ENCODE data around the gene H2BK1. TPM values are rescaled to one million over a fixed set of nuclear protein-coding genes. Genes with fewer than 3 reads are reported as not detected.

Gene H2BK1
- total and polyA plus RNA-seq, 8 donors, result not detected

DNA sequence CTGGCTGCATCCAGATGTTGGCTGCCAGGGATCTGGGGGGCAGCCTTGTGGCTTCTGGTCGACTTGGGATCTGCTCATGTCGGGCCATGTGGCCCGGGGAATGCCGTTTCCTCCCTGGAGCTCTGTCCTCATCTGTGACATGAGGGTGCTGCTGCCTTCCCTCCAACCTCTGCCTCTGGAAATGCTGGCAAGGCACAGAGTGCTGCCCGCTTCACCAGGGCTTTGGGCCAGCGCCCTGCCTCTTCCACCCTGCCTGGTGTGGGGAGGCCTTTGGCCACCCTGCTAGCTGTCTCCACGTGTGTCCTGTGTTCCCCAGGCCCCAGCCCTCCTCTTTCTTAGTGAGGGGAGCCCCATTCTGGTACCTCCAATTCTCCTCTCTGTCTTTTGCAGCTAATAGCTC is 44.0 kb upstream of the H2BK1 start:
- WGBS, 2 donors, result 74 to 85% methylated on average over 7 of the region's 7 CpGs
- intact Hi-C loops (cut with DNase I), result no loop called here
- ATAC-seq, result no peak

DNA sequence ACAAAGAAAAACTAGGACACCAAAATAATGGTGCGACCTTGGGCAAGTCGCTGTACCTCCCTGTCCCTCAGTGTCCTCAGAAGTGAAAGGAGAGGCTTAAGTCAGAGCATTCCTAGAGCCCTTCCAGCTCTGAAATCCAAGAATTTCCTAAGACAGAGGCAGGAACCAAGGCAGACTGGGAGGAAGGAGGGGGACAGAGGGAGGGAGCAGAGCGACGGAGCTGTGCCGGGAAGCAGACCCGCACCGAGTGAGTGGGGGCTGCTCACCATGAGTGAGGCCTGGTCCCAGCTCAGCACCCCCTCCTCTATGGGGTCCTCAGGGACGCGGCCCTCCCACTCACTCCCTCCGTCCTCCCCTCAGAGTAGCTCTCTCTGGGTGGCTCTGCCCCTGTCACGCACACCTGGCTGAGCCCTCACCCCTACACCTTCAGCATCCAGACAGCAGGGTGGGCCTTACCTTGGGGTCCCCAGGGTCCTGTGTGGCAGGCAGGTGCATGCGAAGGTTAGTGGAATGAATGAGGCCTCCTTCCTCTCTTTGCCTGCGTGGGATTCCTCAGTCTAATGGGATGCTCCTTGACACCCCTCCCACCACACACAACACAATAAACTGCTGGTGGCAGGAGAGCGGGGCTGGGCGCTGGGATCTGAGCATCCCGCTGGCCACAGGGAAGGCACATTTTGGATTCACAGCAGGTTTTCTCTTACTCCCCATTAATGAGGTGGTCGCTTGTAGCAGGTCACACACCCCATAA is 42.8 kb upstream of the H2BK1 start:
- WGBS, 2 donors, result 82 to 84% methylated on average over 17 of the region's 17 CpGs
- FAIRE-seq (no peak), ATAC-seq (no peak), DNase-seq (peak in 1 of 6 donors; percentile 20)
- Histone ChIP-seq H3K27ac (no peak overlapping the region), H3K36me3 (no peaks in the 10 kb centered on the region), H3K27me3 (no peaks in the 10 kb centered on the region), H3K4me3 (no peak overlapping the region), H3K9me3 (no peaks in the 10 kb centered on the region), H3K4me1 (peaks cover 10 to 16% (median 14%) of the 10 kb centered on the region in 3 donors)
- TF ChIP-seq, protein P1, sequence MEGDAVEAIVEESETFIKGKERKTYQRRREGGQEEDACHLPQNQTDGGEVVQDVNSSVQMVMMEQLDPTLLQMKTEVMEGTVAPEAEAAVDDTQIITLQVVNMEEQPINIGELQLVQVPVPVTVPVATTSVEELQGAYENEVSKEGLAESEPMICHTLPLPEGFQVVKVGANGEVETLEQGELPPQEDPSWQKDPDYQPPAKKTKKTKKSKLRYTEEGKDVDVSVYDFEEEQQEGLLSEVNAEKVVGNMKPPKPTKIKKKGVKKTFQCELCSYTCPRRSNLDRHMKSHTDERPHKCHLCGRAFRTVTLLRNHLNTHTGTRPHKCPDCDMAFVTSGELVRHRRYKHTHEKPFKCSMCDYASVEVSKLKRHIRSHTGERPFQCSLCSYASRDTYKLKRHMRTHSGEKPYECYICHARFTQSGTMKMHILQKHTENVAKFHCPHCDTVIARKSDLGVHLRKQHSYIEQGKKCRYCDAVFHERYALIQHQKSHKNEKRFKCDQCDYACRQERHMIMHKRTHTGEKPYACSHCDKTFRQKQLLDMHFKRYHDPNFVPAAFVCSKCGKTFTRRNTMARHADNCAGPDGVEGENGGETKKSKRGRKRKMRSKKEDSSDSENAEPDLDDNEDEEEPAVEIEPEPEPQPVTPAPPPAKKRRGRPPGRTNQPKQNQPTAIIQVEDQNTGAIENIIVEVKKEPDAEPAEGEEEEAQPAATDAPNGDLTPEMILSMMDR (IDR thresholded peaks at IDR 0.05), result no peak
- intact Hi-C loops (cut with DNase I), result no loop called here

More for the DNA sequence above, 44.0 kb upstream of the H2BK1 start:
- peaks cover 10 to 15% (median 14%) of the 10 kb centered on the region in 3 donors for H3K4me1 ChIP-seq
- no peaks in the 10 kb centered on the region for H3K27me3 ChIP-seq
- no peak overlapping the region for H3K27ac ChIP-seq
- H3K9me3 ChIP-seq, result no peaks in the 10 kb centered on the region
- FAIRE-seq, result no peak
- H3K4me3 ChIP-seq, result no peak overlapping the region
- DNase-seq, result peak in 1 of 6 donors; percentile 11
- TF ChIP-seq, protein P1 (IDR thresholded peaks at IDR 0.05), result no peak
- H3K36me3 ChIP-seq, result no peaks in the 10 kb centered on the region

DNA sequence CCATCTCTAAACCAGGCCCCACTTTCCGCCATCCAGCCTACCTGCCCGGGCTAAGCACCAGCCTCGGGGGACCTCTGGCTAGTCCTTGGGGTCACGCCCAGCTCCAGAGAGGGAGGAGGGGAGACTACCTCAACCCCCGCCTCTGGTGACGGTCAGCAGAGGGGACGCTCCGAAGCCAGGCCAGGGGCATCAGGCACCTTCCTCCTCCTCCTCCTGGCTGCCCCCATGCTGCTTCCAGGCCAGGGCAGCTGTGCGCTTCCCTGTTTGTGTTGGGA is 42.2 kb upstream of the H2BK1 start:
- H3K4me1 ChIP-seq, result peaks cover 11 to 20% (median 14%) of the 10 kb centered on the region in 3 donors
- intact Hi-C loops (cut with DNase I), result no loop called here
- FAIRE-seq, result no peak
- no peaks in the 10 kb centered on the region for H3K36me3 ChIP-seq
- ATAC-seq, result no peak
- H3K4me3 ChIP-seq, result peak overlapping the region in 3 of 4 donors; percentile 29 to 49 (median 47)
- 50 to 60% methylated on average over 8 to 9 of the region's 9 CpGs for WGBS, 2 donors
- no peaks in the 10 kb centered on the region for H3K27me3 ChIP-seq
- DNase-seq, result peak in 1 of 6 donors; percentile 35
- H3K9me3 ChIP-seq, result no peaks in the 10 kb centered on the region
- H3K27ac ChIP-seq, result peak overlapping the region in 3 of 4 donors; percentile 55 to 76 (median 61)
- TF ChIP-seq, protein P1 (IDR thresholded peaks at IDR 0.05), result no peak

DNA sequence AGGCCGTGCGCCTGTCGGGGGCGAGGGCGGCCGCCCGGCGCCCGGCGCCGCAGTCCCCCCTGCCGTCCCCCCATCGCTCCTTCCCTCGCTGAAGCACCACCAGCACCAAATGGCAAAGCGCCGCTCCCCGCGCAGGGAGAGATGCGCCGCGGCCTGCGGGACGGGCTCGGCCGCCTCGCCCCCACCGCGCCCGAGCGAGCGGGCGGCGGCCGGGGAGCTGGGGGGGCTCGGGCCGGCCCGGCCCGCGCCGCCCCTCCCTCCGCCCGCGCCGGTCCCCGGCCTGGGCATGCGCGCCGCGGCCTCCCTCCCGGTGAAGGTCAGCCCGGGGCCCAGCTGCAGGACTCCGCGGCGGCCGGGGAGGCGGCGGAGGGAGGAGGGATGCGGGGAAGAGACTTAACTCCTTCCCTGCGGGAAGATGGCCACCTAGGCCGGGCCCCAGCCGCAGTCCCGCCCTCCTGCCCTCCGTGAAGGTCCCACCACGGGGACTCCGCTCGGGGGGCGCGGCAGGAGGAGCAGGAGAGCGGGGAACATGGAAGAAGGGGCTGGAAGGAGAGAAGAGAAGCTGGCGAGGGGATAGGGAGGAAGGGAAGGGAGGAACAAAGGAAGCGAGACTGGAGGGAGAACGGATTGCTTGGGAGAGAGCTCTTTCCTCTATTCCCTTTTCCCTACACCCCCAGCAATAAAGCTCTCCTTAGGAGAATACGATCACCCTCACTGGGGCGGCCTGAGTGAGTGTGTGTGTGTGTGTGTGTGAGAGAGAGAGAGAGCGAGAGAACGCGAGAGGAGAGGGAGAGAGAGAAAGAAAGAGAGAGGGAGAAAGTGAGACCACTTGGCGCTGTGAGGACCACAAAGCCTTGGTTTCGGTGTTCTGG is 41.6 kb upstream of the H2BK1 start:
- peak; percentile 72 to 92 (median 79) for DNase-seq
- 4 to 5% methylated on average over 46 to 79 of the region's 79 CpGs for WGBS, 2 donors
- TF ChIP-seq, protein P1 (IDR thresholded peaks at IDR 0.05), result no peak
- ATAC-seq, result peak; percentile 49 to 74 (median 66)
- Histone ChIP-seq H3K4me3 (peak overlapping the region; percentile 11 to 49 (median 38)), H3K36me3 (no peaks in the 10 kb centered on the region), H3K9me3 (no peaks in the 10 kb centered on the region), H3K27ac (peak overlapping the region; percentile 59 to 76 (median 70)), H3K27me3 (no peaks in the 10 kb centered on the region), H3K4me1 (peaks cover 17 to 26% (median 19%) of the 10 kb centered on the region in 3 donors)
- FAIRE-seq, result no peak
- intact Hi-C loops (cut with DNase I), result no loop called here

All from pancreas (tissue), 10 donors.